ENCODE data around the gene ZNF778.
"Not testable (repeated sequence)": the region's sequence is repeated elsewhere in the genome, so short reads cannot be mapped to it uniquely, and the experiment has no call there.

The ZNF778 gene

DNA sequence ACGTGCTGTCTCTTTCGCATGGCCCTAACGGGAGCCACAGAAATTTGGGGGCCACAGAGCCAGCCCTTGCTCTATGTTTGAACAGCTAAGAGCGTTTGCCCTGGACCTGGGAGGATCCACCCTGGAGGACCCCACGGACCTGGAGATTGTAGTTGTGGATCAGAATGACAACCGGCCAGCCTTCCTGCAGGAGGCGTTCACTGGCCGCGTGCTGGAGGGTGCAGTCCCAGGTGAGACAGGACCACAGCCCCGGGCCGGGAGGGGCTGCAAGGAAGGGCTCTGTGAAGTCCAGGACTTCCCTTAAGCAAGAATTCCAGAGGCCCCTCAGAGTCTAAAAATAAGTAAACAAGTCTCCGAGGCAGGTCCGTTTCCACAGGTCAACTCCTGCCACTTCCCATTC, 34.0 kb upstream of the ZNF778 start:
- no peak for DNase-seq (ENCODE audit: low read depth in 2 of 2)

DNA sequence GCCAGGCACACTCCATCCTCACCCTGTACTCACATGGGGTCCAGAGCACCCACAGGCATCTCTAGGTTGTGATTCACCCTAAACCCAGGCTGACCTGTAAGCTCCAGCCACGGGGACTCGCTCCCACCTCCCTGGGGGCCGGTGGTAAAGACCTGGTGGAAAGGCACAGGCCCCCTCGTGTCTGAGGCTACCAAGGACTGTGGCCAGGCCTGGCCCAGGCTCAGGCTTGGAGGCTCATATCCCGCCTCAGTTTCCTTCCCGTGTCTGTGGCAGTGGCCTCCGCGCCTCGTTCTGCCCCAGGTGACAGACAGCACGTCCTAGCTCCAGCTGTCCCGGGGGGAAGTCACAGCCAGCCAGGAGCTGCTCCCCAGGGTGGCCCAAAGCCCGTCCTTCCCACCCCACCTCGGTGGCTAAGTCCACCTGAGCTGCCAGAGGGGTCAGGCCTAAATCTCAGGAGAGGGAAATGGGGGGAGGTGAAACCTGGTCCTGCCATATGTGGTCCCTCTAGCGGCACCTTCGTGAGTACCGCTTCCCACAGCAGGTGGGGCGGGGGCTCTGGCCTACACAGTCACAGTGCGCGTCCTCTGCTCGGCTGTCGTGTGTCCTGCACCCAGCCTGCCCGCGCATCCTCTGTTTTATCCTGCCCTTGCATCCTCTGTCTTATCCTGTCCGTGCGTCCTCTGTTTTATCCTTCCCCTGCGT, 33.4 kb upstream of the ZNF778 start:
- DNase-seq (ENCODE audit: low read depth in 2 of 2), result no peak

DNA sequence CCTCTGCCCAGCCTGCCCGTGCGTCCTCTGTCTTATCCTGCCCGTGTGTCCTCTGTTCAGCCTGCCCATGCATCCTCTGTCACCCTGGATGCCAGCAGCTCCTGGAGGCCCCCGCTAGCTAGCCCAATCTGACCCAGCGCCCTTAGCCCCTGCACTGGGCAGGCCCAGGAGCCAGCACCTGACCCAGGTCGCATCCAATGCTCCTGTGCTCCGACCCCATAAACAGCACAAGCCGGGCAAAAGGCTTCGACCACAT, 32.9 kb upstream of the ZNF778 start:
- no peak for DNase-seq (ENCODE audit: low read depth in 2 of 2)

DNA sequence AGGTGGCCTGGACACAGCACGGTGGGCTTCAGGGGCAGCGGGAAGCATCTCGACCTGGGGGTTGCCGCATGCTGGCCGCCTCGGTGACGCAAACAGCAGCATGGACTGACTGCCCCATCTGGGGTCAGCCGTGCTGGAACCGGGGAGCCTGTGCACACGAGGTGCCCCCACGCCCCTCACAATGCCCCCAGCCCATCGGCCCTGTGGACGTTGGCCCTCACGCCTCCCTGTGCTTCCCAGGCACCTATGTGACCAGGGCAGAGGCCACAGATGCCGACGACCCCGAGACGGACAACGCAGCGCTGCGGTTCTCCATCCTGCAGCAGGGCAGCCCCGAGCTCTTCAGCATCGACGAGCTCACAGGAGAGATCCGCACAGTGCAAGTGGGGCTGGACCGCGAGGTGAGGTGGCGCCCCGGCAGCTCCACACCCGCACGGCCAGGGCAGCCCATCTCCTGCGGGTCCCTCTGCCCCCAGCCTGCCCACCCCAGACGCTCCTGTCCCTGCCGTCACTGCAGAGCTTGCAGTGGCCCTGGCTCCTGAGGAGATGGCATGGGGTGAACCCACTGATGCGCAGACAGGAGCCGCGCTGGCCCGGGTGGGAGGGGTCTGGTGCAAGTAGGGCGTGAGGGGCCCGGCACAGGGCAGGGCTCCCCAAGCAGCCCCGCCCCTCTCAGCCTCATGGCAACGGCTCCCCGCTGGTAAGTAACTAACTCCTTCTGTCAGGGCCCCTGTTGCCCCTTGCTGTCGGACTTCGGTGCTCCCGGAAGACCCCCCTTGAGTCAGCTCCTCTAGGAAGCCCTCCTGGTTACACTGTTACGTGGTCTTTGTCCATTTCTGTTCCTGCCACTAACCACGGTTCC, 32.3 kb upstream of the ZNF778 start:
- no peak for DNase-seq (ENCODE audit: low read depth in 2 of 2)

DNA sequence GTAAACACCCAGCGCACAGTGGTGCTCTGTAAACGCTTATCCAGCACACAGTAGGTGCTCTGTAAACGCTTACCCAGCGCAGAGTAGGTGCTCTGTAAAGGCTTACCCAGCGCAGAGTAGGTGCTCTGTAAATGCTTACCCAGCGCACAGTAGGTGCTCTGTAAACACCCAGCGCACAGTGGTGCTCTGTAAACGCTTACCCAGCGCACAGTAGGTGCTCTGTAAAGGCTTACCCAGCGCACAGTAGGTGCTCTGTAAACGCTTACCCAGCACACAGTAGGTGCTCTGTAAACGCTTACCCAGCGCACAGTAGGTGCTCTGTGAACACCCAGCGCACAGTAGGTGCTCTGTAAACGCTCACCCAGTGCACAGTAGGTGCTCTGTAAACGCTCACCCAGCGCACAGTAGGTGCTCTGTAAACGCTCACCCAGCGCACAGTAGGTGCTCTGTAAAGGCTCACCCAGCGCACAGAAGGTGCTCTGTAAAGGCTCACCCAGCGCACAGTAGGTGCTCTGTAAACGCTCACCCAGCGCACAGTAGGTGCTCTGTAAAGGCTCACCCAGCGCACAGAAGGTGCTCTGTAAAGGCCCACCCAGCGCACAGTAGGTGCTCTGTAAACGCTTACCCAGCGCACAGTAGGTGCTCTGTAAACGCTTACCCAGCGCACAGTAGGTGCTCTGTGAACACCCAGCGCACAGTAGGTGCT, 31.5 kb upstream of the ZNF778 start:
- DNase-seq (ENCODE audit: low read depth in 2 of 2), result not testable (repeated sequence)

DNA sequence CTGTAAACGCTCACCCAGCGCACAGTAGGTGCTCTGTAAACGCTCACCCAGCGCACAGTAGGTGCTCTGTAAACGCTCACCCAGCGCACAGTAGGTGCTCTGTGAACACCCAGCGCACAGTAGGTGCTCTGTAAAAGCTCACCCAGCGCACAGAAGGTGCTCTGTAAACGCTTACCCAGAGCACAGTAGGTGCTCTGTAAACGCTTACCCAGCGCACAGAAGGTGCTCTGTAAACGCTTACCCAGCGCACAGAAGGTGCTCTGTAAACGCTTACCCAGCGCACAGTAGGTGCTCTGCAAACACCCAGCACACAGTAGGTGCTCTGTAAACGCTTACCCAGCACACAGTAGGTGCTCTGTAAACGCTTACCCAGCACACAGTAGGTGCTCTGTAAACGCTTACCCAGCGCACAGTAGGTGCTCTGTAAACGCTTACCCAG, 30.9 kb upstream of the ZNF778 start:
- DNase-seq (ENCODE audit: low read depth in 2 of 2), result not testable (repeated sequence)

DNA sequence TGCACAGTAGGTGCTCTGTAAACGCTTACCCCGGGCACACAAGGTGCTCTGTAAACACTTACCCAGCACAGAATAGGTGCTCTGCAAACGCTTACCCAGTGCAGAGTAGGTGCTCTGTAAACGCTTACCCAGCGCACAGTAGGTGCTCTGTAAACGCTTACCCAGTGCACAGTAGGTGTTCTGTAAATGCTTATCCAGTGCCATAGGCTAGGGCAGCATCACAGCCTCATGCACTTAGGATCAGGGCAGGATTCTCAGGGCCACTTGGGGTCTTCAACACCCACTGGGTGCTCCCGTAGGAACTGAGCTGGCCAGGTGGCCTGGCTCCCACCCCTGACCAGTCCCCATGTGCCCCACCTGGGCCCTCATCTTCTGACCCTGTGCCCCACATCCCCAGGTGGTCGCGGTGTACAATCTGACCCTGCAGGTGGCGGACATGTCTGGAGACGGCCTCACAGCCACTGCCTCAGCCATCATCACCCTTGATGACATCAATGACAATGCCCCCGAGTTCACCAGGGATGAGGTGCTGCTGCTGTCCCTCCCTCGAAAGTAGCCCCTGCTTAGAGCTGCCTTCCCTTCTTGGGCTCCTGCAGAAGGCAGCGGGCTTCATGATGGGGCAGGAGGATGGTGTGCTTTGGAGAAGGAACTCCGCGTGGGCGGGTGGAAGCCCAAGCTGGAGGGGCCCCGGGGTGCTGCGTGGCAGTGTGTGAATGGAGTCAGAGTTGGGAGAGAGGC, 30.3 kb upstream of the ZNF778 start:
- peak in 1 of 2 donors; percentile 40 for DNase-seq (ENCODE audit: low read depth in 2 of 2)

DNA sequence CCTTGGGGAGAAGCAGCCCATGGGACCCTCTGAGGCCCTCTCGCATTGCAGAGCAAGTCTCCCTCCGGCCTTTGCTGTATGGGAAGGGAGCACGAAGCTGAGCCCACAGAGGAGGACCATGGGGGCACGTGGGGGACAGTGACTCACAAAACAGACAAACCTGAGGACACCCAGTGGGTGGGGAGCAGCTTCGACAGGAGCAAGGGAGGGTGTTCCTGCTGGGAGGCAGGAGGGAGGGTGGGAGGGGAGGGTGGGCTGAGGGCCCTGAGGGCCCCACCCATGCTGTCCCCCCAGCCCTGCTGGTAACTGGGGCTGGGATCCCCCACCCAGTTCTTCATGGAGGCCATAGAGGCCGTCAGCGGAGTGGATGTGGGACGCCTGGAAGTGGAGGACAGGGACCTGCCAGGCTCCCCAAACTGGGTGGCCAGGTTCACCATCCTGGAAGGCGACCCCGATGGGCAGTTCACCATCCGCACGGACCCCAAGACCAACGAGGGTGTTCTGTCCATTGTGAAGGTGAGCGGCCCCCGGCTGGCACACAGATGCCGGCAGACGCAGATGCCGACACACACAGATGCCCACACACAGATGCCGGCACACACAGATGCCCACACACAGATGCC, 29.6 kb upstream of the ZNF778 start:
- DNase-seq (ENCODE audit: low read depth in 2 of 2), result no peak

DNA sequence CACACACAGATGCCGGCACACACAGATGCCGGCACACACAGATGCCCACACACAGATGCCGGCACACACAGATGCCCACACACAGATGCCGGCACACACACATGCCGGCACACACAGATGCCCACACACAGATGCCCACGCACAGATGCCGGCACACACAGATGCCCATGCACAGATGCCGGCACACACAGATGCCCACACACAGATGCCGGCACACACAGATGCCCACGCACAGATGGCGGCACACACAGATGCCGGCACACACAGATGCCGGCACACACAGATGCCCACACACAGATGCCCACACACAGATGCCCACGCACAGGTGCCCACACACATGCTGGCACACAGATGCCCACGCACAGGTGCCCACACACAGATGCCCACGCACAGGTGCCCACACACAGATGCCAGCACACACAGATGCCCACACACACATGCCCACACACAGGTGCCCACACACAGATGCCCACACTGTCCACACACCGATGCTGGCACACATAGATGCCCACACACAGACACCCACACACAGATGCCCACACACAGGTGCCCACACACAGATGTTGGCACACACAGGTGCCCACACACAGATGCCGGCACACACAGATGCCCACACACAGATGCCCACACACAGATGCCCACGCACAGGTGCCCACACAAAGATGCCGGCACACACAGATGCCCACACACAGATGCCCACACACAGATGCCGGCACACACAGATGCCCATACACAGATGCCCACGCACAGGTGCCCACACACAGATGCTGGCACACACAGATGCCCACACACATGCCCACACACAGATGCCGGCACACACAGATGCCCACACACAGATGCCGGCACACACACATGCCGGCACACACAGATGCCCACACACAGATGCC, 28.8 kb upstream of the ZNF778 start:
- DNase-seq (ENCODE audit: low read depth in 2 of 2), result not testable (repeated sequence)

DNA sequence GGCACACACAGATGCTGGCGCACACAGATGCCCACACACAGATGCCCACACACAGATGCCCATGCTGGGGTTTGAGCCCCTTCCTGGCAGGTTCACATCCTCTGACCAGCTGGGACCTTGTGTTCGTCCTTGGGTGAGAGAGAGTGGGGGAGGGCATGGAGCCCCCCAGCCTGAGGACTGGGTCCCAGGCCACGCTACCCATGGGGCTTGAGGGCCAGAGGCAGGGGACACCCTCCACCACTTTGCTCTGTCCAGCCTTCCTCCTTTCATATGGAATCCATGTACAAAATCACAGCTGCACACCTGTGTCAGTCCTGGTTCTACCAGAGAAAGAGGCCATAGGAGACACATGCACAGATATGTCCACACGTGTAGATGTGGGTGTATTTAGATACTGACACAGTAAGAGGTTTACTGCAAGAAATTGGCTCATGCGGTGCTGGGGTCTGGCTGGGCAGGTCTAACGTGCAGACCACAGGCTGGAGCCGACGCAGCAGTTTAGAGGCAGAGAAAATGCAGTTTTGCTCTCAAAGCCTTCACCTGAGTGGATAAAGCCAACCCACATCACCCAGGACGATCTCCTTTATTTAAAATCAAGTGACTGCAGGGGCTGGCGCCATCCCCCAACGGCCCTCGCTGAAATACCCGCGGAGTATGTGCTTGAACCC, 28.0 kb upstream of the ZNF778 start:
- no peak for DNase-seq (ENCODE audit: low read depth in 2 of 2)

DNA sequence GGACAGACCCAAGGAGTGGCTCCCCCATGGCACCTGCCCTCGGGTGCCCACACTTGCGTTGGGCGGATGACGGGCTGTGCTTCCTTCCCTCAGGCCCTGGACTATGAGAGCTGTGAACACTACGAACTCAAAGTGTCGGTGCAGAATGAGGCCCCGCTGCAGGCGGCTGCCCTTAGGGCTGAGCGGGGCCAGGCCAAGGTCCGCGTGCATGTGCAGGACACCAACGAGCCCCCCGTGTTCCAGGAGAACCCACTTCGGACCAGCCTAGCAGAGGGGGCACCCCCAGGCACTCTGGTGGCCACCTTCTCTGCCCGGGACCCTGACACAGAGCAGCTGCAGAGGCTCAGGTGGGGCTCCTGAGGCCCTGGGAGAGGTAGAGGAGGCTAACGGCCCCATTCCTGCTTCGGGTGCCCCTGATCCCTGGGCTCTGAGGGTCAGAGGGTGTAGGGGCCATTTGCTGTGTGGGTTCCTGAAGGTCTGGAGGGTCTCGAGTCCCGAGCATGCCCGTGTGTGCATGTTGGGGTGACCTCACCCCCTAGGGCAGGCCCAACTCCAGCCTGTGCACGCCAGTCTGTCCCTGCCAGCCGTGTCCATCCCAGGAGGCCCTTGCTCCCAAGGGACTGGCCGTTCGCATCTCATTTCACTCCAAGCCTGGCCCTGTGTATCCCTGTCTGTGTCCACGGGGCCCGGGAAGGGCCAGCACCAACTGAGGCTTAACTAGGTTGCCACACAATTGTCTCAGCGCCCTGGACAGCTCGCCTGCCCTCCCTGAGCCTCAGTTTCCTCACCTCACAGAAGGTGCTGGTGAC, 27.1 kb upstream of the ZNF778 start:
- no peak for DNase-seq (ENCODE audit: low read depth in 2 of 2)

DNA sequence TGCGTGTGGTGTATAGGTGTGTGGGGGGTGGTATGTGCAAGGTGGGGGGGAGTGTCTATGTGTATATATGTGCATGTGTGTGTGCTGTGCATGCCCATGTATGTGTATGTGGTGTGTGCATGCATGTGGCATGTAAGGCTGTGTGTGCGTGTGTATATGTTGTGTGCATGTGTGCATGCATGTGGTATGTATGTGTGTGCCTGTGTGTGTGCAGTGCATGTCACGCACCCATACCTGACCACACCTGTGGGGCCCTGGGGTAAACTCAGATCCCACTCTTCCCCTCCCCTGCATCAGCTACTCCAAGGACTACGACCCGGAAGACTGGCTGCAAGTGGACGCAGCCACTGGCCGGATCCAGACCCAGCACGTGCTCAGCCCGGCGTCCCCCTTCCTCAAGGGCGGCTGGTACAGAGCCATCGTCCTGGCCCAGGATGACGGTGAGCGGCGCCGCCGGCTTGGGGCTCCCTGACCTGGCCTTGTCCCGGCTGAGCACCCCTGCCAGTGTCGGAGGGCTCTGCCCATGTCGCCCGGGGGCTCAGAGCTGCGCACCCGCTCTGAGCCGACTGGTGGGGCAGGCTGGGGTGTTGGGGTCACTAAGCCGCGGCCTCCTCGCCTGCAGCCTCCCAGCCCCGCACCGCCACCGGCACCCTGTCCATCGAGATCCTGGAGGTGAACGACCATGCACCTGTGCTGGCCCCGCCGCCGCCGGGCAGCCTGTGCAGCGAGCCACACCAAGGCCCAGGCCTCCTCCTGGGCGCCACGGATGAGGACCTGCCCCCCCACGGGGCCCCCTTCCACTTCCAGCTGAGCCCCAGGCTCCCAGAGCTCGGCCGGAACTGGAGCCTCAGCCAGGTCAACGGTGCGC, 26.2 kb upstream of the ZNF778 start:
- no peak for DNase-seq (ENCODE audit: low read depth in 2 of 2)

DNA sequence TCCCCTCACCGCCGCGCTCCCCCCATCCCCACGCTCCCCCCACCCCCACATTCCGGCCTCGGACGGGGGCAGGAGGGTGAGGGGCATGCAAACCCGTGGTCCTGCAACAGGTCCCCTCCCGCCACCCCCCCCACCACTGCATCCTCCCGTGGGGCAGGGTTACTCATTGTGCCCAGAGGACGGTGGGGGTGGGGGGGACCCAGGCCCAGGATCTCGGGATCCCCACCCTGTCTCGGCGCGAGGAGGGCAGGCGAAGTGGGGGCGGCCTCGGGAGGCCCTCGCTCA, 25.7 kb upstream of the ZNF778 start:
- DNase-seq (ENCODE audit: low read depth in 2 of 2), result no peak

DNA sequence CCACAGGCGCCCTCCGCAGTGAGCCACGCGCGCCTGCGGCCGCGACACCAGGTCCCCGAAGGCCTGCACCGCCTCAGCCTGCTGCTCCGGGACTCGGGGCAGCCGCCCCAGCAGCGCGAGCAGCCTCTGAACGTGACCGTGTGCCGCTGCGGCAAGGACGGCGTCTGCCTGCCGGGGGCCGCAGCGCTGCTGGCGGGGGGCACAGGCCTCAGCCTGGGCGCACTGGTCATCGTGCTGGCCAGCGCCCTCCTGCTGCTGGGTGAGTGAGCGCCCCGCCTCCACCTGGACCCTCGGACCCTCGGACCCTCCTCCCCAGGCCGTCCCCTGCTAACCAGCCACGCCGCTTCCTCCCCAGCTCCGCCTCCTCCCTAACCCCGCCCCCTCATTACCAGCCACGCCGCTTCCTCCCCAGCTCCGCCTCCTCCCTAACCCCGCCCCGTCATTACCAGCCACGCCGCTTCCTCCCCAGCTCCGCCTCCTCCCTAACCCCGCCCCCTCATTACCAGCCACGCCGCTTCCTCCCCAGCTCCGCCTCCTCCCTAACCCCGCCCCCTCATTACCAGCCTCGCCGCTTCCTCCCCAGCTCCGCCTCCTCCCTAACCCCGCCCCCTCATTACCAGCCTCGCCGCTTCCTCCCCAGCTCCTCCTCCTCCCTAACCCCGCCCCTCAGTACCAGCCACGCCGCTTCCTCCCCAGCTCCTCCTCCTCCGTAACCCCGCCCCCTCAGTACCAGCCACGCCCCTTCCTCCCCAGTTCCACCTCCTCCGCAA, 25.1 kb upstream of the ZNF778 start:
- peak in 1 of 2 donors; percentile 78 for DNase-seq (ENCODE audit: low read depth in 2 of 2)

DNA sequence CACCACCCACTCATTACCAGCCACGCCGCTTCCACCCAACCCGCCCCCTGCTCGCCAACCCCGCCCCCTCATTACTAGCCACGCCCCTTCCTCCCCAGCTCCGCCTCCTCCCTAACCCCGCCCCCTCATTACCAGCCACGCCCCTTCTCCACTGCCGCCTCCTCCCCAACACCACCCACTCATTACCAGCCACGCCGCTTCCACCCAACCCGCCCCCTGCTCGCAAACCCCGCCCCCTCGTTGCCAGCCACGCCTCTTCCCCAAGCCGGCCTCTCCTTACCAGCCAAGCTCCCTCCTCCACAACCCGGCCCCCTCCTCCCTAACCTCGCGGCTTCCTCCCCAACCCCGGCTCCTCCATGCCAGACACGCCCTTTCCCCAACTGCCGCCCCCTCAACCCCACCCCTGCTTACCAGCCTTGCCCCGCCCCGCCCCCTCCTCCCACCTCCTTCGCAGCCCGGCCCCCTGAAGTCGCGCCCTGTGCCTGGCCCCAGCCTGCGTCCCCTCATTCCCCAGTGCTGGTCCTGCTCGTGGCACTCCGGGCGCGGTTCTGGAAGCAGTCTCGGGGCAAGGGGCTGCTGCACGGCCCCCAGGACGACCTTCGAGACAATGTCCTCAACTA, 24.4 kb upstream of the ZNF778 start:
- DNase-seq (ENCODE audit: low read depth in 2 of 2), result no peak

DNA sequence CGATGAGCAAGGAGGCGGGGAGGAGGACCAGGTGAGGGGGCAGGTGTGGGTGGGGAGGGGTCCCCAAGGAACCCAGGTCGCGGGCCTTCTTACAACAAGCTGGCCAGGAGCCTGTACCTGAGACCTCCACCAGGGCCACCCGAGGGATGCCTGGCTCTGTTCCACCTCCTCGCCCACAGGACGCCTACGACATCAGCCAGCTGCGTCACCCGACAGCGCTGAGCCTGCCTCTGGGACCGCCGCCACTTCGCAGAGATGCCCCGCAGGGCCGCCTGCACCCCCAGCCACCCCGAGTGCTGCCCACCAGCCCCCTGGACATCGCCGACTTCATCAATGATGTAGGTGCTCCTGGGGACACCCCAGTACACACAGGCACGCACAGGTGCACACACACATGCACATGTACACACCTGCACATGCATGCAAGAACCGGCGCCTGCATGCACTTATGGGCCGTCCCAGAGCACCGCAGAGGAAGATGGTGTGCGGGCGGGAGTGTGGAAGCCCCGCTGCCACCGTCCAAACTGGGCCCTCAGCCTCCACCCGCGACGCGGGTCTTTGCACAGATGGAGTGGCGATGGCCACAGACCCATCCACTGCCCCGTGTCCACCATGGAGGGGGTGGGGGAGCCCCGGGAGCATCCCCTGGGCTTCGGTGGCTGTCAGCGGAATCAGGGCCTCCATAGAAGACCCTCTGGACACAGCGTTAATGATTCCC, 23.8 kb upstream of the ZNF778 start:
- no peak for DNase-seq (ENCODE audit: low read depth in 2 of 2)

Data from stimulated activated CD4-positive, alpha-beta T cell treated with anti-CD3 and anti-CD28 coated beads, Interleukin-4, amount 100 ng/mL, for 48 hours (primary cell).